Measurements from ENCODE around the gene CYP26C1. TPM values are rescaled to one million over a fixed set of nuclear protein-coding genes. Genes with fewer than 3 reads are reported as not detected.
A peak's percentile ranks its signal among the peaks of the same experiment; 100 is the strongest.
"Not testable (repeated sequence)": the region's sequence is repeated elsewhere in the genome, so short reads cannot be mapped to it uniquely, and the experiment has no call there.

The CYP26C1 gene
- total RNA-seq, 3 donors from 2014 or later, result 0.09 to 0.14 TPM; not detected in 1

DNA sequence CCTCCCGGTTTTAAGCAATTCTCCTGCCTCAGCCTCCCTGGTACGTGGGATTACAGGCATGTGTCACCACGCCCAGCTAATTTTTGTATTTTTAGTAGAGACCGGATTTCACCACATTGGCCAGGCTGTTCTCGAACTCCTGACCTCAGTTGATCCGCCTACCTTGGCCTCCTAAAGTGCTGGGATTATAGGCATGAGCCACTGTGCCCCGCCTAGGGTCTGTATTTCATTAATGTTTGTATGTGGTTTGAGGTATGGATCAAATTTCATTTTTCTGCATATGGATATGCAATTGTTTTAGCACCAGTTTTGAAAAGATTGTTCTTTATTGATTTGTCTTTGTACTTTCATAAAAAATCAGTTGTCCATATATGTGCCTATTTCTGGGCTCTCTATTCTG is 39.1 kb downstream of the CYP26C1 start:
- no peak for ATAC-seq

DNA sequence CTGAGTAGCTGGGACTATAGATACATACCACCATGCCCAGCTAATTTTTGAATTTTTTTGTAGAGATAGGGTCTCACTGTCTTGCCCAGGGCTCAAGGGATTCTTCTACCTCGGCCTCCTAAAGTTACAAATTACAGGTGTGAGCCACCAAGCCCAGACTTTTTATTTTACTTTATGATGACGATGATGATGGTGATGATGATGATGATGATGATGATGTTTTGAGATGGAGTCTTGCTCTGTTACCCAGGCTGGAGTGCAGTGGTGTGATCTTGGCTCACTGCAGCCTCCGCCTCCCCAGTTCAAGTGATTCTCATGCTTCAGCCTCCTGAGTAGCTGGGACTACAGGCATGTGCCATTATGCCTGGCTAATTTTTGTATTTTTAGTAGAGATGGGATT is 40.5 kb downstream of the CYP26C1 start:
- H3K36me3 ChIP-seq (ENCODE audit: low read depth); H3K4me3 ChIP-seq; intact Hi-C loops (cut with DNase I, micrococcal nuclease); H3K9me3 ChIP-seq; H3K4me1 ChIP-seq (ENCODE audit: low read depth); ATAC-seq; DNase-seq: not testable (repeated sequence)

More for the DNA sequence above, 39.1 kb downstream of the CYP26C1 start:
- Histone ChIP-seq H3K4me3 (no peak overlapping the region), H3K36me3 (ENCODE audit: low read depth) (no peaks in the 10 kb centered on the region), H3K9me3 (no peaks in the 10 kb centered on the region), H3K4me1 (ENCODE audit: low read depth) (no peaks in the 10 kb centered on the region)
- intact Hi-C loops (cut with DNase I, micrococcal nuclease), result no loop called here
- TF ChIP-seq, protein P1, sequence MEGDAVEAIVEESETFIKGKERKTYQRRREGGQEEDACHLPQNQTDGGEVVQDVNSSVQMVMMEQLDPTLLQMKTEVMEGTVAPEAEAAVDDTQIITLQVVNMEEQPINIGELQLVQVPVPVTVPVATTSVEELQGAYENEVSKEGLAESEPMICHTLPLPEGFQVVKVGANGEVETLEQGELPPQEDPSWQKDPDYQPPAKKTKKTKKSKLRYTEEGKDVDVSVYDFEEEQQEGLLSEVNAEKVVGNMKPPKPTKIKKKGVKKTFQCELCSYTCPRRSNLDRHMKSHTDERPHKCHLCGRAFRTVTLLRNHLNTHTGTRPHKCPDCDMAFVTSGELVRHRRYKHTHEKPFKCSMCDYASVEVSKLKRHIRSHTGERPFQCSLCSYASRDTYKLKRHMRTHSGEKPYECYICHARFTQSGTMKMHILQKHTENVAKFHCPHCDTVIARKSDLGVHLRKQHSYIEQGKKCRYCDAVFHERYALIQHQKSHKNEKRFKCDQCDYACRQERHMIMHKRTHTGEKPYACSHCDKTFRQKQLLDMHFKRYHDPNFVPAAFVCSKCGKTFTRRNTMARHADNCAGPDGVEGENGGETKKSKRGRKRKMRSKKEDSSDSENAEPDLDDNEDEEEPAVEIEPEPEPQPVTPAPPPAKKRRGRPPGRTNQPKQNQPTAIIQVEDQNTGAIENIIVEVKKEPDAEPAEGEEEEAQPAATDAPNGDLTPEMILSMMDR (IDR thresholded peaks at IDR 0.05), result no peak
- no peak for DNase-seq

DNA sequence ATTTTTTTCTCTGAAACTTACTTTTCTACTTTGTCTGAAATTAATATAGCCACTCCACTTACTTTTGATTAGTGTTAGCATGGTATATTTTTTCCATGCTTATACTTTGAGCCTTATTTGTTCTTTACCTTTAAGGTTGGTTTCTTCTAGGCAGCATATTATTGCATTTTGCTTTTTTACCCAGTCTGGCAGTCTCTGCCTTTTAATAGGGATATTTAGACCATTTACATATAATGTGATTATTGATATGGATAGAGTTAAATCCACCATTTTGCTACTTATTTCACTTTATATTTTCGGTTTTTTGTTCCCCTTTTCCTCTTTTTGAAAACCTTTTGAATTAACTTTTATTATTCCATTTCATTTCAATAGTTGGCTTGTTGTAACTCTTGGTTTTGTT is 43.4 kb downstream of the CYP26C1 start:
- ATAC-seq, result no peak
- H3K9me3 ChIP-seq, result no peaks in the 10 kb centered on the region
- H3K36me3 ChIP-seq (ENCODE audit: low read depth), result no peaks in the 10 kb centered on the region
- no peaks in the 10 kb centered on the region for H3K4me1 ChIP-seq (ENCODE audit: low read depth)
- TF ChIP-seq, protein P1 (IDR thresholded peaks at IDR 0.05), result no peak
- intact Hi-C loops (cut with DNase I, micrococcal nuclease), result no loop called here
- H3K4me3 ChIP-seq, result no peak overlapping the region
- no peak for DNase-seq

DNA sequence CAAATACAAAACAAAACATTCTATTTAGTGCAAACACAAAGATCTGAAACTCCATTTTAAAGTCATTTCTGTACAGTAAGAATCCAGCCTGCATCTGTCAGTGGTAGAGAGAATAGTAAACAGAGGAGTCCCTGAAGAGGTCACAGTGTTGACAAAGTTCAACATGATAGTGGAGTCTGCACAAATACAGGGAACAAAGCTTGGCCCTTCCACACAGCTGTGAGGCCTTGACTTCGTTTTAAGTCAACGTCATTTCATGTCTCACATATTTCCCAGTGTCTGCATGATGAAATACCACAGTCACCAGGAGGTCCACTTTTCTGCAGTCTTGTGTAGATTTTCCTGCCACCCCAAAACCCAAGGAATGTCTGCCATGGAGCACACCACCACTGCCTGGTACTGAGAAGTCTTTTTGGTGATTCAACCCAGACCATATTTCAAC is 46.1 kb downstream of the CYP26C1 start:
- no peak for ATAC-seq
- H3K4me1 ChIP-seq (ENCODE audit: low read depth), result no peaks in the 10 kb centered on the region
- no peaks in the 10 kb centered on the region for H3K9me3 ChIP-seq
- TF ChIP-seq, protein P1 (IDR thresholded peaks at IDR 0.05), result no peak
- DNase-seq, result no peak
- H3K4me3 ChIP-seq, result no peak overlapping the region
- intact Hi-C loops (cut with DNase I, micrococcal nuclease), result no loop called here
- no peaks in the 10 kb centered on the region for H3K36me3 ChIP-seq (ENCODE audit: low read depth)

DNA sequence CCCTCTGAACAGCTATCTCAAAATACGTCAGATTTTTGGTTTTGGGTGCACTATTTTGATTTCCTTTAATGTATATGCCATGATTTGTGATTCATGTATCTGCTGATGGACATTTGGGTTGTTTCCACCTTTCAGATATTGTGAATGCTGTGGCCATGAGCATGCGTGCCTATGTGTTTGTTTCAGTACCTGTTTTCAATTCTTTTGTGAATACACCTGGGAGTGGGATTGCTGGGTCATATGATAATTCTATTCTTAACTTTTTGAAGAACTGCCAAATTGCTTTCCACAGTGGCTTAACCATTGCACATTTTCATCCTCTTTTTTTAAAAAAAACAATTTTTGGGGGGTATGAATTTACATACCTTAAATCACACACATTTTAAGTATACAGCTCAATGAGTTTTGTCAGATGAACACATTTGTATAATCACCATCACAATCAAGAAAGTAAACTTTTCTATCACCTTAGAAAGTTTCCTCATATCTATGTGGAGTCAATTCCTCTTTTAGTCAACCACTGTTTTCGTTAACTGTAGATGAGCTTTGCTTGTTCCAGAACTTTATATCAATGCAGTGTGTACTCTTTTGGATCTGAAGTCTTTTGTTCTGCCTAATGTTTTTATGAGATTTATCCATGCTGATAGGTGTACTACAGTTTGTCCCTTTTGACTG is 50.0 kb downstream of the CYP26C1 start:
- Histone ChIP-seq H3K36me3 (ENCODE audit: low read depth) (no peaks in the 10 kb centered on the region), H3K4me3 (no peak overlapping the region), H3K4me1 (ENCODE audit: low read depth) (no peaks in the 10 kb centered on the region), H3K9me3 (no peaks in the 10 kb centered on the region)
- DNase-seq (no peak), ATAC-seq (no peak)
- intact Hi-C loops (cut with DNase I, micrococcal nuclease), result no loop called here
- TF ChIP-seq, protein P1 (IDR thresholded peaks at IDR 0.05), result no peak

DNA sequence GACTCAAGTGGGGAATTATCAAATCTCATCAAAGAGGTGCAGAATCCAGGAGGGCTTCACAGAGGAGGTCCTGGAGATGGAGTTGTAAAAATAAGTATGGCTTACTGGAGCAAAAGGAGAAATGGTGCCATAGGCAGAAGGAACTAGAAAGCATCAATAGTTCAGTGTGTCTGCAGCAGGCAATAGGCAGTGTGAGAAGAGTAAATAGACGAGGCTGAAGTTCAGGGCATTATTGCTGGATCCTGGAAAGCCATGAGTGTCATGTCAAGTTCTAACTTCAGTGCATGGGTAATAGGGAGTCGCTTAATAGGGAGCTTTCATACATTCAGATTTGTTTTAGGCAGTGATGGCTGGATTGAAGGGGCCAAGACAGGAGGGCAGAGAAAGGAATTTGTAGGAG is 52.4 kb downstream of the CYP26C1 start:
- Histone ChIP-seq H3K4me3 (no peak overlapping the region), H3K36me3 (ENCODE audit: low read depth) (no peaks in the 10 kb centered on the region), H3K9me3 (no peaks in the 10 kb centered on the region), H3K4me1 (ENCODE audit: low read depth) (no peaks in the 10 kb centered on the region)
- TF ChIP-seq, protein P1 (IDR thresholded peaks at IDR 0.05), result no peak
- intact Hi-C loops (cut with DNase I, micrococcal nuclease), result no loop called here
- ATAC-seq (peak; percentile 44), DNase-seq (peak in 1 of 3 donors; percentile 14)

Data from mucosa of descending colon (tissue), 3 donors.